Measurements from ENCODE around the gene NFE2L1. TPM values are rescaled to one million over a fixed set of nuclear protein-coding genes. Genes with fewer than 3 reads are reported as not detected.

NFE2L1 gene
- total RNA-seq, 4 donors from 2014 or later, result 176 to 405 (median 216) TPM

GRCh38 chr17:48025040-48025903 is 22.9 kb upstream of the NFE2L1 start:
- no peak for TF ChIP-seq CTCF (IDR thresholded peaks at IDR 0.05; ENCODE audit: low read depth)

- no peak for TF ChIP-seq CTCF (IDR thresholded peaks at IDR 0.05; ENCODE audit: low read depth)
Observed at GRCh38 chr17:48025904-48026501, 22.2 kb upstream of the NFE2L1 start.

GRCh38 chr17:48026502-48027321 is 21.4 kb upstream of the NFE2L1 start:
- no peak for TF ChIP-seq CTCF (IDR thresholded peaks at IDR 0.05; ENCODE audit: low read depth)

- no peak for TF ChIP-seq CTCF (IDR thresholded peaks at IDR 0.05; ENCODE audit: low read depth)
Observed at GRCh38 chr17:48027322-48027981, 20.7 kb upstream of the NFE2L1 start.

GRCh38 chr17:48028736-48029135 is 19.4 kb upstream of the NFE2L1 start:
- TF ChIP-seq CTCF (IDR thresholded peaks at IDR 0.05; ENCODE audit: low read depth), result no peak

- no peak for TF ChIP-seq CTCF (IDR thresholded peaks at IDR 0.05; ENCODE audit: low read depth)
Observed at GRCh38 chr17:48030531-48030930, 17.6 kb upstream of the NFE2L1 start.

All from subcutaneous adipose tissue (tissue), 4 donors.